SK-N-MC (cell line): ENCODE measurements around the gene MTUS2.

Experiments
- EZH2 ChIP-seq: fragments of 200-600 bp; sonication (generic); IDR thresholded peaks from one replicate; pipeline ENCODE4 v1.6.1; 2017; ENCODE audit warnings: antibody characterized with exemption
- FOXP2 ChIP-seq: optimal IDR thresholded peaks from 2 replicates; pipeline ENCODE3; 2011; ENCODE audit warnings: mild to moderate bottlenecking, moderate library complexity; ENCODE audit not compliant: insufficient read depth; ENCODE audit errors: extremely low read length, control extremely low read depth
- POLR2AphosphoS5 ChIP-seq: IDR thresholded peaks from 2 replicates; pipeline ENCODE4 v1.6.1; 2012; ENCODE audit warnings: mild to moderate bottlenecking, low read depth, low read length, borderline replicate concordance

GRCh38 chr13:29131881-29132668 is 311.9 kb downstream of the MTUS2 start:
- no peak for TF ChIP-seq EZH2
- TF ChIP-seq POLR2AphosphoS5: no peak
- no peak for TF ChIP-seq FOXP2
